HG03354 (cell line): ENCODE results near the gene CHD2.

ENCODE experiments used
- ATAC-seq: cut with Tn5 transposase; IDR thresholded peaks from one replicate; pipeline ENCODE4 v1.9.1; 2021; ENCODE audit warnings: mild to moderate bottlenecking; ENCODE audit not compliant: unreplicated experiment, poor library complexity, severe bottlenecking

Gene CHD2

GRCh38 chr15:92884436-92885223, 15.5 kb upstream of the CHD2 start:
- ATAC-seq, result no peak

GRCh38 chr15:92885224-92886041, 14.7 kb upstream of the CHD2 start:
- no peak for ATAC-seq

- ATAC-seq, result no peak
Measured at GRCh38 chr15:92886042-92886537, 14.0 kb upstream of the CHD2 start.

- no peak for ATAC-seq
Measured at GRCh38 chr15:92886815-92887214, 13.3 kb upstream of the CHD2 start.

- no peak for ATAC-seq
Measured at GRCh38 chr15:92887869-92888268, 12.3 kb upstream of the CHD2 start.

- no peak for ATAC-seq
Measured at GRCh38 chr15:92889390-92890107, 10.6 kb upstream of the CHD2 start.

- no peak for ATAC-seq
Measured at GRCh38 chr15:92891533-92892200, 8.5 kb upstream of the CHD2 start.

GRCh38 chr15:92892201-92892555, 7.9 kb upstream of the CHD2 start:
- no peak for ATAC-seq

GRCh38 chr15:92893200-92893599, 6.9 kb upstream of the CHD2 start:
- no peak for ATAC-seq

- no peak for ATAC-seq
Measured at GRCh38 chr15:92896561-92896960, 3.6 kb upstream of the CHD2 start.

GRCh38 chr15:92897620-92898019, 2.5 kb upstream of the CHD2 start:
- ATAC-seq, result no peak

- ATAC-seq, result no peak
Measured at GRCh38 chr15:92898988-92899582, 1.0 kb upstream of the CHD2 start.

- no peak for ATAC-seq
Measured at GRCh38 chr15:92899601-92899947, 550 bp upstream of the CHD2 start.

- no peak for ATAC-seq
Measured at GRCh38 chr15:92900731-92901071, 577 bp downstream of the CHD2 start.

GRCh38 chr15:92901072-92901761, 1.1 kb downstream of the CHD2 start:
- ATAC-seq, result no peak

- ATAC-seq, result no peak
Measured at GRCh38 chr15:92901995-92902394, 1.9 kb downstream of the CHD2 start.

- ATAC-seq, result no peak
Measured at GRCh38 chr15:92902737-92903593, 2.8 kb downstream of the CHD2 start.

- no peak for ATAC-seq
Measured at GRCh38 chr15:92903631-92903965, 3.5 kb downstream of the CHD2 start.
